MM.1S (cell line): ENCODE data around the gene CTNNA2.

Experiments used
- DNase-seq: peaks from one replicate; pipeline ENCODE4 v3.0.0-alpha.2; 2015
- H2AFZ ChIP-seq: fragments of 300-600 bp; sonication (generic); 2 replicates; pipeline ENCODE4 v1.6.0; 2016; ENCODE audit warnings: antibody characterized with exemption, low read length
- H3F3A ChIP-seq: fragments of 300-600 bp; sonication (generic); 2 replicates; pipeline ENCODE4 v1.6.1; 2016; ENCODE audit warnings: mild to moderate bottlenecking, antibody characterized with exemption, low read length, moderate library complexity, mixed read lengths; ENCODE audit not compliant: insufficient read depth
- H3K27ac ChIP-seq: fragments of 300-600 bp; sonication (generic); 2 replicates; pipeline ENCODE4 v1.5.1; 2016; ENCODE audit warnings: mild to moderate bottlenecking, low read length
- H3K27me3 ChIP-seq: fragments of 300-600 bp; sonication (generic); replicated peaks from 2 replicates; pipeline ENCODE4 v1.6.0; 2016; ENCODE audit warnings: low read length; ENCODE audit not compliant: insufficient read depth
- H3K36me3 ChIP-seq: fragments of 300-600 bp; sonication (generic); replicated peaks from 2 replicates; pipeline ENCODE4 v1.6.1; 2016; ENCODE audit warnings: mild to moderate bottlenecking, low read length, mixed read lengths; ENCODE audit not compliant: insufficient read depth
- H3K4me1 ChIP-seq: fragments of 300-600 bp; sonication (generic); 2 replicates; pipeline ENCODE4 v1.6.1; 2016; ENCODE audit warnings: low read length, mixed read lengths
- H3K4me2 ChIP-seq: fragments of 300-600 bp; sonication (generic); 2 replicates; pipeline ENCODE4 v1.6.0; 2016; ENCODE audit warnings: low read depth, low read length
- H3K4me3 ChIP-seq: fragments of 300-600 bp; sonication (generic); 2 replicates; pipeline ENCODE4 v1.5.1; 2016; ENCODE audit warnings: low read length, mixed read lengths
- H3K79me2 ChIP-seq: fragments of 300-600 bp; sonication (generic); 2 replicates; pipeline ENCODE4 v1.6.1; 2016; ENCODE audit warnings: mixed run types, low read length, mixed read lengths
- H3K9ac ChIP-seq: fragments of 300-600 bp; sonication (generic); 2 replicates; pipeline ENCODE4 v1.6.1; 2016; ENCODE audit warnings: low read length, mixed read lengths
- H3K9me2 ChIP-seq: fragments of 300-600 bp; sonication (generic); replicated peaks from 2 replicates; pipeline ENCODE4 v1.6.1; 2016; ENCODE audit warnings: mild to moderate bottlenecking, low read length, mixed read lengths; ENCODE audit not compliant: insufficient read depth
- H3K9me3 ChIP-seq: fragments of 300-600 bp; sonication (generic); replicated peaks from 2 replicates; pipeline ENCODE4 v1.6.1; 2016; ENCODE audit warnings: mild to moderate bottlenecking, low read length, mixed read lengths; ENCODE audit not compliant: insufficient read depth
- H4K20me1 ChIP-seq: fragments of 300-600 bp; sonication (generic); 2 replicates; pipeline ENCODE4 v1.6.1; 2016; ENCODE audit warnings: mild to moderate bottlenecking, low read length, moderate library complexity, mixed read lengths; ENCODE audit not compliant: insufficient read depth
- CTCF ChIP-seq: fragments of 300-600 bp; sonication (generic); IDR thresholded peaks from 2 replicates; pipeline ENCODE4 v1.5.1; 2016; ENCODE audit warnings: antibody characterized with exemption, low read length, mixed read lengths
- EZH2 ChIP-seq: fragments of 300-600 bp; sonication (generic); optimal IDR thresholded peaks from 2 replicates; pipeline ENCODE3; 2017; ENCODE audit warnings: low read depth, mild to moderate bottlenecking, antibody characterized with exemption, low read length, mixed read lengths
- EZH2phosphoT487 ChIP-seq: fragments of 300-600 bp; sonication (generic); IDR thresholded peaks from 2 replicates; pipeline ENCODE4 v1.6.1; 2018; ENCODE audit warnings: antibody characterized with exemption, low read length

CTNNA2 gene

DNA sequence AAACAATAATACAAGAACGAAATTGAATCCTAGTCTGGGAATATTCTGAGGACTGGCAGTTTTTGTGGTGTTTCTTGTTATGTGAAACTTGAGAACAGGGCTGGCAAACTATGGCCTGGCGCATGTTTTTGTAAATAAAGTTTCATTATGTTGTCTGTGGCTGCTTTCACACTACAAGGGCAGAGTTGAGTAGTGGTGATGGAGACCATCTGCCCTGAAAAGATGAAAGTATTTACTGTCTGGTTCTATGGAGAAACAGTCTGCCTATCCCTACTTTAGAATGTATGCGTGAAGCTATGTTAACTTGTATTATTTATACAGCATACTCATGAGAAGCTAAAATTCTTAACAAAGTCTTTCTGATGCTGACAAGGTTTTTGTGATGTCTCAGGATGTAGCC is 439.8 kb downstream of the CTNNA2 start:
- no peak for TF ChIP-seq EZH2
- no peak for TF ChIP-seq CTCF
- TF ChIP-seq EZH2phosphoT487: no peak
- no peak for DNase-seq
- Histone ChIP-seq H3K36me3 (no peaks in the 10 kb centered on the region), H3K9ac (no peak overlapping the region), H3K4me2 (no peak overlapping the region), H3K4me1 (peaks cover 25% of the 10 kb centered on the region), H3K9me3 (no peaks in the 10 kb centered on the region), H3K27me3 (no peaks in the 10 kb centered on the region), H2AFZ (no peak overlapping the region), H3F3A (peaks cover 18% of the 10 kb centered on the region), H3K4me3 (no peak overlapping the region), H3K79me2 (no peaks in the 10 kb centered on the region), H3K27ac (no peak overlapping the region), H4K20me1 (no peaks in the 10 kb centered on the region), H3K9me2 (no peaks in the 10 kb centered on the region)

DNA sequence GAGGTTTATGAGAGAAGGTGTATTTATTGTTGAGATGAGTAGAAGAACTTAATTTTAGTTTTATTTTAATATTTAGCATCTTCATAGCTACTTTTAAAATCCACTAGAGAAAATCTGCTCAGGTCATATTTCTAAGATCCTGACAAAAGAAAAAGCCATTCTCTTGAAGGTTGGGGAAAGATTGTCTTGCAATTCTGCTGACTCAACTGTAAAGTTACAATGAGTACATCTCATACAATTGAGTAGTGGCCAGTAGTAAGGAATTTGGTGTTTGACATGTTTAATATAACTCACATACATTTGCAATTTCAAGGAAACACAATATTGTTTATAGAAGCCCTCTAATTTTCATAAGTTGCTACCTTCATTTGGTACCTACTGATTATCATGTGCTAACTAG is 447.2 kb downstream of the CTNNA2 start:
- Histone ChIP-seq H3K9me2 (no peaks in the 10 kb centered on the region), H3K9me3 (no peaks in the 10 kb centered on the region), H3K4me1 (peaks cover 12% of the 10 kb centered on the region), H3K79me2 (no peaks in the 10 kb centered on the region), H3K4me3 (no peak overlapping the region), H3K27ac (no peak overlapping the region), H4K20me1 (no peaks in the 10 kb centered on the region), H3K9ac (no peak overlapping the region), H3K4me2 (no peak overlapping the region), H3K36me3 (no peaks in the 10 kb centered on the region), H3F3A (peaks cover 14% of the 10 kb centered on the region), H2AFZ (no peak overlapping the region), H3K27me3 (no peaks in the 10 kb centered on the region)
- TF ChIP-seq EZH2 (no peak), CTCF (no peak), EZH2phosphoT487 (no peak)
- DNase-seq: no peak

GRCh38 chr2:79960519-79960918 is 447.7 kb downstream of the CTNNA2 start:
- no peak for DNase-seq
- TF ChIP-seq EZH2phosphoT487: no peak
- no peak for TF ChIP-seq EZH2
- no peak for TF ChIP-seq CTCF
- Histone ChIP-seq H3K79me2 (no peaks in the 10 kb centered on the region), H3K4me2 (no peak overlapping the region), H3K27me3 (no peaks in the 10 kb centered on the region), H3K9me3 (no peaks in the 10 kb centered on the region), H3K9me2 (no peaks in the 10 kb centered on the region), H3F3A (peaks cover 11% of the 10 kb centered on the region), H3K27ac (no peak overlapping the region), H3K9ac (no peak overlapping the region), H2AFZ (no peak overlapping the region), H3K4me3 (no peak overlapping the region), H3K4me1 (peaks cover 9% of the 10 kb centered on the region; the same call in 1 of the 2 replicates), H3K36me3 (no peaks in the 10 kb centered on the region), H4K20me1 (no peaks in the 10 kb centered on the region)
